H1 (cell line): ENCODE results near the gene AOPEP. TPM values are rescaled to one million over a fixed set of nuclear protein-coding genes. Genes with fewer than 3 reads are reported as not detected.

Experiments
- CTCF ChIA-PET: fragments of 300-600 bp; sonication (Branson Sonifier 250); formaldehyde crosslinking; loops from one replicate; lab custom pipeline; 2021; ENCODE audit not compliant: partially characterized antibody; lab: Charles Lee
- POLR2A ChIA-PET: fragments of 300-600 bp; sonication (Branson Sonifier 250); formaldehyde crosslinking; loops from one replicate; lab custom pipeline; 2021; ENCODE audit warnings: inconsistent platforms; ENCODE audit not compliant: partially characterized antibody; lab: Charles Lee
- DNase-seq, 2 experiments: peaks; one replicate each; pipeline versions ENCODE4 v3.0.0 to v3.0.0-alpha.2; 2010 to 2022; ENCODE audit warnings: low spot score in 2 of 2, low read depth in 1 of 2, mixed read lengths in 1 of 2
- FAIRE-seq: peaks from 2 replicates; lab custom pipeline; 2011; peaks lifted over from hg19 to GRCh38; lab: Jason Lieb, UNC
- H2AFZ ChIP-seq: 2 replicates; pipeline ENCODE4 v1.8.1; 2012; ENCODE audit warnings: low read length, inconsistent platforms
- H2AK5ac ChIP-seq: 2 replicates; pipeline ENCODE4 v1.6.1; 2013; ENCODE audit warnings: low read depth, low read length
- H2BK120ac ChIP-seq: replicated peaks from 2 replicates; pipeline ENCODE3; 2013; ENCODE audit warnings: low read depth, low read length, inconsistent platforms
- H2BK12ac ChIP-seq: 2 replicates; pipeline ENCODE4 v1.6.1; 2013; ENCODE audit warnings: low read depth, low read length
- H2BK15ac ChIP-seq: 2 replicates; pipeline ENCODE4 v1.6.1; 2013; ENCODE audit warnings: low read length
- H2BK20ac ChIP-seq: 2 replicates; pipeline ENCODE4 v1.6.1; 2013; ENCODE audit warnings: low read length
- H2BK5ac ChIP-seq: 2 replicates; pipeline ENCODE4 v1.6.1; 2013; ENCODE audit warnings: low read depth, low read length
- H3K14ac ChIP-seq: 2 replicates; pipeline ENCODE4 v1.6.1; 2013; ENCODE audit warnings: inconsistent platforms; ENCODE audit not compliant: insufficient read length
- H3K18ac ChIP-seq: 2 replicates; pipeline ENCODE4 v1.6.1; 2013; ENCODE audit warnings: low read length; ENCODE audit errors: extremely low read depth
- H3K23ac ChIP-seq: 2 replicates; pipeline ENCODE4 v1.6.1; 2013; ENCODE audit warnings: inconsistent platforms; ENCODE audit not compliant: insufficient read length
- H3K23me2 ChIP-seq: 2 replicates; pipeline ENCODE4 v1.6.1; 2013; ENCODE audit warnings: low read depth, low read length
- H3K27ac ChIP-seq: 2 replicates; pipeline ENCODE4 v1.6.1; 2011; ENCODE audit warnings: low read depth, low read length, inconsistent platforms
- H3K27me3 ChIP-seq, 4 experiments: replicated peaks in 1 of 4; 1 replicate in 1 of 4; 2 replicates in 3 of 4; pipeline versions ENCODE4 v1.6.1 to v1.8.1; 2011 to 2013; ENCODE audit warnings: low read length in 3 of 4, mild to moderate bottlenecking in 3 of 4, inconsistent platforms in 2 of 4, mixed read lengths in 2 of 4, moderate library complexity in 1 of 4; ENCODE audit not compliant: control insufficient read depth in 3 of 4, insufficient read depth in 3 of 4; ENCODE audit errors: extremely low read depth in 1 of 4
- H3K36me3 ChIP-seq, 4 experiments: 2 replicates each; pipeline versions ENCODE4 v1.6.1 to v1.8.1; 2011 to 2013; ENCODE audit warnings: mild to moderate bottlenecking in 4 of 4, low read length in 3 of 4, moderate library complexity in 2 of 4, control low read depth in 1 of 4, inconsistent platforms in 1 of 4; ENCODE audit not compliant: insufficient read depth in 4 of 4, control insufficient read depth in 2 of 4
- H3K4ac ChIP-seq: replicated peaks from 2 replicates; pipeline ENCODE3; 2013; ENCODE audit warnings: low read length, low read depth, mixed read lengths, inconsistent platforms; ENCODE audit not compliant: insufficient read length
- H3K4me1 ChIP-seq, 4 experiments: replicated peaks in 1 of 4; 1 replicate in 1 of 4; 2 replicates in 3 of 4; pipeline versions ENCODE4 v1.6.1 to v1.8.1; 2011 to 2013; ENCODE audit warnings: low read length in 3 of 4, inconsistent platforms in 2 of 4, mixed read lengths in 1 of 4; ENCODE audit not compliant: insufficient read depth in 4 of 4, control insufficient read depth in 3 of 4
- H3K4me2 ChIP-seq, 2 experiments: 2 replicates each; pipeline versions ENCODE4 v1.6.1 to v1.8.1; 2011 to 2013; ENCODE audit warnings: low read depth in 2 of 2, low read length in 2 of 2, control low read depth in 1 of 2, inconsistent platforms in 1 of 2, mild to moderate bottlenecking in 1 of 2; ENCODE audit not compliant: insufficient read depth in 1 of 2
- H3K4me3 ChIP-seq, 4 experiments: fragments of 200-600, 300-600 bp in 1 of 4; sonication (generic), shearing (Covaris generic), sonication (Bioruptor Twin) in 1 of 4; 2 replicates each; pipeline versions ENCODE4 v1.5.1 to v1.8.1; 2011 to 2016; ENCODE audit warnings: low read length in 4 of 4, low read depth in 3 of 4, control low read depth in 2 of 4, inconsistent platforms in 2 of 4, mild to moderate bottlenecking in 2 of 4, mixed read lengths in 1 of 4, moderate library complexity in 1 of 4; ENCODE audit not compliant: insufficient read depth in 2 of 4; ENCODE audit errors: extremely low read depth in 1 of 4
- H3K56ac ChIP-seq: replicated peaks from 2 replicates; pipeline ENCODE3; 2013; ENCODE audit warnings: low read depth, mild to moderate bottlenecking, mixed read lengths, low read length, inconsistent platforms; ENCODE audit not compliant: insufficient read length
- H3K79me1 ChIP-seq: 2 replicates; pipeline ENCODE4 v1.6.1; 2013; ENCODE audit warnings: low read depth, low read length, control low read depth
- H3K79me2 ChIP-seq, 2 experiments: 2 replicates each; pipeline versions ENCODE4 v1.6.1 to v1.8.1; 2012 to 2013; ENCODE audit warnings: low read length in 2 of 2, mild to moderate bottlenecking in 2 of 2, inconsistent platforms in 1 of 2; ENCODE audit not compliant: insufficient read depth in 2 of 2, control insufficient read depth in 1 of 2
- H3K9ac ChIP-seq, 4 experiments: replicated peaks in 1 of 4; 1 replicate in 1 of 4; 2 replicates in 3 of 4; pipeline versions ENCODE4 v1.6.1 to v1.8.1; 2011 to 2013; ENCODE audit warnings: low read depth in 3 of 4, low read length in 3 of 4, control low read depth in 2 of 4, mild to moderate bottlenecking in 2 of 4, moderate library complexity in 2 of 4, inconsistent platforms in 1 of 4; ENCODE audit errors: extremely low read depth in 1 of 4
- H3K9me3 ChIP-seq, 2 experiments: 2 replicates each; pipeline versions ENCODE4 v1.6.1 to v1.8.1; 2012 to 2013; ENCODE audit warnings: mild to moderate bottlenecking in 2 of 2, moderate library complexity in 2 of 2, control low read depth in 1 of 2, inconsistent platforms in 1 of 2, low read depth in 1 of 2, low read length in 1 of 2, mixed read lengths in 1 of 2; ENCODE audit not compliant: insufficient read depth in 2 of 2
- H4K20me1 ChIP-seq, 2 experiments: replicated peaks in 1 of 2; 2 replicates each; pipeline versions ENCODE3 to v1.8.1; 2011 to 2013; ENCODE audit warnings: inconsistent platforms in 2 of 2, low read length in 2 of 2, mild to moderate bottlenecking in 1 of 2; ENCODE audit not compliant: insufficient read depth in 2 of 2, control insufficient read depth in 1 of 2
- H4K5ac ChIP-seq: 2 replicates; pipeline ENCODE4 v1.6.1; 2013; ENCODE audit warnings: low read length, low read depth, mixed read lengths, inconsistent platforms; ENCODE audit not compliant: insufficient read length
- H4K8ac ChIP-seq: 2 replicates; pipeline ENCODE4 v1.8.0; 2013; ENCODE audit warnings: mild to moderate bottlenecking, moderate library complexity, low read length, inconsistent platforms; ENCODE audit not compliant: insufficient read depth; ENCODE audit errors: extremely low read depth
- H4K91ac ChIP-seq: replicated peaks from 2 replicates; pipeline ENCODE3; 2013; ENCODE audit warnings: low read length, mixed read lengths, inconsistent platforms; ENCODE audit not compliant: insufficient read length
- BACH1 ChIP-seq: IDR thresholded peaks from 2 replicates; pipeline ENCODE4 v1.6.1; 2012; ENCODE audit warnings: low read length, improper control_type of control experiment
- CEBPB ChIP-seq: IDR thresholded peaks from 2 replicates; pipeline ENCODE4 v1.6.1; 2012; ENCODE audit warnings: low read depth, low read length
- EP300 ChIP-seq, 2 experiments: IDR thresholded peaks; 1 replicate in 1 of 2; 2 replicates in 1 of 2; pipeline ENCODE4 v1.6.1; 2011 to 2012; ENCODE audit warnings: low read depth in 2 of 2, low read length in 2 of 2, mild to moderate bottlenecking in 2 of 2, borderline replicate concordance in 1 of 2, inconsistent platforms in 1 of 2, moderate library complexity in 1 of 2
- GABPA ChIP-seq: IDR thresholded peaks from 2 replicates; pipeline ENCODE4 v1.6.1; 2011; ENCODE audit warnings: mild to moderate bottlenecking, low read length, moderate library complexity, borderline replicate concordance; ENCODE audit not compliant: insufficient read depth
- HDAC6 ChIP-seq: IDR thresholded peaks from one replicate; pipeline ENCODE4 v1.7.1; 2012; ENCODE audit warnings: low read depth, mild to moderate bottlenecking, inconsistent platforms, low read length, moderate library complexity
- JUND ChIP-seq: IDR thresholded peaks from 2 replicates; pipeline ENCODE4 v1.6.1; 2011; ENCODE audit warnings: mild to moderate bottlenecking, improper control_type of control experiment, low read length
- KDM4A ChIP-seq: IDR thresholded peaks from one replicate; pipeline ENCODE4 v1.7.1; 2012; ENCODE audit warnings: low read depth, mild to moderate bottlenecking, moderate library complexity, low read length, inconsistent platforms; ENCODE audit not compliant: severe bottlenecking
- POU5F1 ChIP-seq: IDR thresholded peaks from 2 replicates; pipeline ENCODE4 v1.6.1; 2011; ENCODE audit warnings: low read depth, mild to moderate bottlenecking, low read length, moderate library complexity
- SIX5 ChIP-seq: IDR thresholded peaks from 2 replicates; pipeline ENCODE4 v1.6.1; 2011; ENCODE audit warnings: mild to moderate bottlenecking, low read depth, low read length
- SP2 ChIP-seq: IDR thresholded peaks from 2 replicates; pipeline ENCODE4 v1.6.1; 2012; ENCODE audit warnings: mild to moderate bottlenecking, low read length, inconsistent platforms
- TEAD4 ChIP-seq: IDR thresholded peaks from 2 replicates; pipeline ENCODE4 v1.6.1; 2012; ENCODE audit warnings: low read depth, low read length, inconsistent platforms, mixed read lengths
- YY1 ChIP-seq: IDR thresholded peaks from 2 replicates; pipeline ENCODE4 v1.6.1; 2011; ENCODE audit warnings: low read depth, mild to moderate bottlenecking, low read length
- WGBS, 2 experiments: shearing (Covaris generic) in 1 of 2; methylation state at CpG; one replicate each; pipeline versions ENCODE4 v1.1.6 to v1.1.7; 2013 to 2015; ENCODE audit warnings: low lambda C conversion rate in 2 of 2, mixed read lengths in 2 of 2, inconsistent platforms in 1 of 2, low coverage in 1 of 2, missing lambda C conversion rate in 1 of 2; ENCODE audit not compliant: insufficient replicate concordance in 2 of 2, insufficient coverage in 1 of 2, insufficient read length in 1 of 2; ENCODE audit errors: extremely low coverage in 1 of 2, missing lambda C conversion rate in 1 of 2; 5-methylcytosine and 5-hydroxymethylcytosine counted together
- polyA plus RNA-seq, 7 experiments: library from polyadenylated mRNA; depleted of rRNA in 3 of 7; stranded (reverse) in 5 of 7; unstranded in 2 of 7; fragments of >200 nt in 5 of 7; fragments of 200-250 nt in 2 of 7; gene quantifications; 1 replicate in 5 of 7; 2 replicates in 1 of 7; 4 replicates in 1 of 7; pipeline versions ENCODE4 v1.2.1 to v1.2.3, GENCODE V29; 2011 to 2013; ENCODE audit warnings: missing spikeins in 2 of 7, mixed read lengths in 2 of 7
- total RNA-seq: library from RNA; stranded (reverse); fragmentation: NEBNext Ultra II Directional; extraction: Animal tissue kit (Norgen Biotek cat#: 25700); gene quantifications from 2 replicates; pipeline ENCODE4 v1.2.1, GENCODE V29; 2021
- TF ChIP-seq, protein P1 (sequence below): IDR thresholded peaks from 2 replicates; pipeline ENCODE4 v1.6.1; 2011; ENCODE audit warnings: low read length, improper control_type of control experiment

AOPEP gene
- total and polyA plus RNA-seq, 2 of the 8 experiments (the other 6 are each of a cell fraction or from before 2014, with no cell fraction given), result 6.1 to 14.3 TPM

DNA sequence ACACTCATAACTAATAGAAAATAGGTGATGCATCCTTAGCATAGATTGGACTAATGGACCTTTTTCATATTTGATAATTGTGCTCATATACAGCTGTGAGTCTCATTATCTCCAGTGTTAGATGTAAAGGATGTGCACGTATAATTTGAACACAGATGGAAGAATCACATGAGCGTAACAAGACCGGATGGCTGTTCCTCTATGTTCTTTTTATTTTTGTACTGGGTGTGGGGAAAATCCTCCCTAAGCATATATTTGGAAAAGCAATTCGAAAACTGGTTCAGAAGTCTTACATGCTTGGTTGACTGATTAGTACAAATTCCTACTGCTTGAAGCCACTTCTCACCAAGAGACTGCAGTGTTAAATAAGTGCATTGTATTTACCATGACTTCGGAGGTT is 230.2 kb downstream of the AOPEP start:
- Histone ChIP-seq H2BK12ac (no peak overlapping the region), H3K23ac (no peak overlapping the region), H3K9me3 (no peaks in the 10 kb centered on the region), H3K27me3 (no peaks in the 10 kb centered on the region), H2BK5ac (no peak overlapping the region), H3K4me2 (no peak overlapping the region), H3K27ac (no peak overlapping the region), H4K20me1 (no peaks in the 10 kb centered on the region), H2BK120ac (no peak overlapping the region), H3K4me1 (peaks cover 0 to 2% (median 0%) of the 10 kb centered on the region in 4 experiments; a peak in 1 of 7 replicates), H3K36me3 (no peaks in the 10 kb centered on the region), H3K4ac (no peak overlapping the region), H3K14ac (no peak overlapping the region), H2AFZ (no peak overlapping the region), H4K91ac (no peak overlapping the region), H3K18ac (no peak overlapping the region), H3K79me2 (no peaks in the 10 kb centered on the region), H4K8ac (no peak overlapping the region), H3K56ac (no peak overlapping the region), H3K23me2 (no peaks in the 10 kb centered on the region), H3K4me3 (no peak overlapping the region), H4K5ac (no peak overlapping the region), H2BK20ac (no peak overlapping the region), H3K9ac (no peak overlapping the region), H3K79me1 (no peaks in the 10 kb centered on the region; the same call in 1 of the 2 replicates), H2AK5ac (no peak overlapping the region), H2BK15ac (no peak overlapping the region)
- FAIRE-seq (no peak), DNase-seq (no peak)
- ChIA-PET POLR2A (no interaction called here), CTCF (interaction anchor here (0.7 to 1.3 kb wide), 2 partner anchors 16 to 169 kb away, joined by 3 read pairs; no protein-coding TSS in a partner anchor)
- WGBS, 2 experiments, result 91% methylated on average over 5 of the region's 5 CpGs; no CpG with 5 or more reads in 1 of the 2 experiments
- TF ChIP-seq, protein P1, sequence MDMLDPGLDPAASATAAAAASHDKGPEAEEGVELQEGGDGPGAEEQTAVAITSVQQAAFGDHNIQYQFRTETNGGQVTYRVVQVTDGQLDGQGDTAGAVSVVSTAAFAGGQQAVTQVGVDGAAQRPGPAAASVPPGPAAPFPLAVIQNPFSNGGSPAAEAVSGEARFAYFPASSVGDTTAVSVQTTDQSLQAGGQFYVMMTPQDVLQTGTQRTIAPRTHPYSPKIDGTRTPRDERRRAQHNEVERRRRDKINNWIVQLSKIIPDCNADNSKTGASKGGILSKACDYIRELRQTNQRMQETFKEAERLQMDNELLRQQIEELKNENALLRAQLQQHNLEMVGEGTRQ, result no peak
- TF ChIP-seq KDM4A (no peak), SP2 (no peak), TEAD4 (no peak), GABPA (no peak), BACH1 (no peak), SIX5 (no peak), EP300 (IDR thresholded peaks at IDR 0.05; ENCODE audit: borderline replicate concordance in 1 of 2, low read depth in 2 of 2, low read length in 2 of 2) (no peak), HDAC6 (no peak), YY1 (no peak), JUND (no peak), POU5F1 (no peak), CEBPB (no peak)
